Measurements from ENCODE around the gene OTOF. TPM values are rescaled to one million over a fixed set of nuclear protein-coding genes. Genes with fewer than 3 reads are reported as not detected.

The OTOF gene
- total and polyA plus RNA-seq, 2 of the 13 experiments (the other 11 are each of a cell fraction or from before 2014, with no cell fraction given) = 0.04 TPM; not detected in 1

DNA sequence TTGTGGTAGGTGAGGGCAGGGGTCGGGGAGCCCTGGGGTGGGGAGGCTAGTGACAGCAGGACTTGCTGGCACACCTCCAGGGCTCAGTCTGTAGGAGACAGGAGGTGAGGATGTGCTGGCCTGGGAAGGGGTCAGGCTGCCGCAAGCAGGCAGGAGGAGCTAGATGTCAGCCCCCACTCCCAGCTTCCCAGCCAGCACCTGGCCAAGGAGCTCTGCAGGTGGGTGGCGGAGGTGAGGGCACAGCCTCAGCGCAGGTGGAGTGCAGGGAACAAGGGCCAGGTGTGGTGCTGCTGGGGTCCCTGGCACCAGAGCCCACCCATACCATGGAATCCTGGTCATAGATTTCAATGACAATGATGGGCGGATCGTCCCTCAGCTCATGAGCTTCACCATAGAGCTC lies 2.9 kb downstream of the OTOF start:
- POLR2A ChIA-PET = no interaction called here
- H4K20me1 ChIP-seq (ENCODE audit: insufficient read depth, low read length) = no peaks in the 10 kb centered on the region
- intact Hi-C loops (cut with micrococcal nuclease; ENCODE audit: unreplicated experiment) = no loop called here
- no peak for TF ChIP-seq TAF15 (IDR thresholded peaks at IDR 0.05; ENCODE audit: low read depth, low read length, poor library complexity, severe bottlenecking)
- TF ChIP-seq IKZF4 (CRISPR knock-in tag; IDR thresholded peaks at IDR 0.05; ENCODE audit: borderline replicate concordance, low read depth, not compliant biosample characterization) = no peak
- TF ChIP-seq ZNF446 (CRISPR knock-in tag; IDR thresholded peaks at IDR 0.05) = no peak
- no peak for TF ChIP-seq RFX3 (CRISPR knock-in tag; IDR thresholded peaks at IDR 0.05)
- no peak for TF ChIP-seq TRIM24 (CRISPR knock-in tag; IDR thresholded peaks at IDR 0.05)
- WGBS (ENCODE audit: low lambda C conversion rate) = 46% methylated on average over 5 of the region's 6 CpGs
- H3K4me2 ChIP-seq (ENCODE audit: low read depth, low read length) = no peak overlapping the region
- H3K4me3 ChIP-seq (replicated peaks in 1 of 3; ENCODE audit: insufficient read depth in 1 of 3, low read depth in 2 of 3, low read length in 3 of 3) = no peak overlapping the region
- H3K4me1 ChIP-seq (ENCODE audit: insufficient read depth, low read length) = peaks cover 6% of the 10 kb centered on the region
- FAIRE-seq = no peak
- BruUV-seq (replicated peaks) = no TSS peak
- no peaks in the 10 kb centered on the region for H3K36me3 ChIP-seq (replicated peaks in 1 of 2; ENCODE audit: control insufficient read depth in 1 of 2, insufficient read depth in 2 of 2, low read length in 2 of 2)
- H2AFZ ChIP-seq (ENCODE audit: low read length) = no peak overlapping the region
- H3K9ac ChIP-seq (ENCODE audit: insufficient read depth, low read depth, low read length) = no peak overlapping the region
- no peaks in the 10 kb centered on the region for H3K9me3 ChIP-seq (ENCODE audit: low read length)
- in situ Hi-C loops (cut with HindIII; ENCODE audit: extremely low pct_ligation_motif_present, low pct_unique_long_range_greater_than_20kb) = no loop called here
- H3K27ac ChIP-seq (ENCODE audit: extremely low read length, insufficient read depth, low read length) = no peak overlapping the region
- peaks cover 0 to 5% of the 10 kb centered on the region in 2 experiments; a peak in 3 of 5 replicates for H3K27me3 ChIP-seq (ENCODE audit: control insufficient read depth in 1 of 2, insufficient read depth in 2 of 2, low read length in 2 of 2)
- ATAC-seq = no peak
- no peak for DNase-seq (ENCODE audit: low spot score)
- CTCF ChIA-PET (ENCODE audit: low intra/inter-chr PET ratio, low total read pairs) = no interaction called here
- no peaks in the 10 kb centered on the region for H3K79me2 ChIP-seq (ENCODE audit: insufficient read depth, low read length)

DNA sequence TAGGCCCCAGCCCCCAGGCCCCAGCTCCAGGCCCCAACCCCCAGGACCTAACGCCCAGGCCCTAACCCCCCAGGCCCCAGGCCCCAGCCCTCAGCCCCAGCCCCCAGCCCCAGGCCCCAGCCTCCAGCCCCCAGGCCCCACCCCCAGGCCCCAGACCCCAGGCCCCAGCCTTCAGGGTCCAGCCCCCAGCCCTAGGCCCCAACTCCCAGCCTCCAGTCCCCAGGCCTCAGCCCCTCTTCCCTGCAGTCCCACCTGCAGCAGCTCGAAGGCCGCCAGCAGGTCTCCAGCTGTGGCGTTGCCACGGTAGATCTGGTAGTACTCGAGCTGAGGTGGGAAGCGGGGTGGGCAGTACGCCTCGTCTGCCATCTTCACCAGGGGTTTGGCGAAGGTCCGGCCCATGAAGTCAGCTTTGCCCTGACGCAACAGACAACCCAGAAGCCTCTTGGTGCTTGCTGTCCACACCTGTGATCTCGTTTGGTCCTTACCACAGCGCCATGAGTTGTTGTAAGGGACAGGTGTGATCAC lies 3.6 kb downstream of the OTOF start:
- intact Hi-C loops (cut with micrococcal nuclease; ENCODE audit: unreplicated experiment) = no loop called here
- Histone ChIP-seq H3K36me3 (replicated peaks in 1 of 2; ENCODE audit: control insufficient read depth in 1 of 2, insufficient read depth in 2 of 2, low read length in 2 of 2) (no peaks in the 10 kb centered on the region), H3K4me1 (ENCODE audit: insufficient read depth, low read length) (no peaks in the 10 kb centered on the region), H3K9ac (ENCODE audit: insufficient read depth, low read depth, low read length) (no peak overlapping the region), H3K27me3 (ENCODE audit: control insufficient read depth in 1 of 2, insufficient read depth in 2 of 2, low read length in 2 of 2) (peaks cover 0 to 5% of the 10 kb centered on the region in 2 experiments; a peak in 3 of 5 replicates), H4K20me1 (ENCODE audit: insufficient read depth, low read length) (no peaks in the 10 kb centered on the region), H3K4me2 (ENCODE audit: low read depth, low read length) (no peak overlapping the region), H2AFZ (ENCODE audit: low read length) (no peak overlapping the region), H3K27ac (ENCODE audit: extremely low read length, insufficient read depth, low read length) (no peak overlapping the region), H3K79me2 (ENCODE audit: insufficient read depth, low read length) (no peaks in the 10 kb centered on the region), H3K9me3 (ENCODE audit: low read length) (peaks cover 2% of the 10 kb centered on the region), H3K4me3 (replicated peaks in 1 of 3; ENCODE audit: insufficient read depth in 1 of 3, low read depth in 2 of 3, low read length in 3 of 3) (no peak overlapping the region)
- DNase-seq (ENCODE audit: low spot score) (no peak), ATAC-seq (no peak), FAIRE-seq (no peak)
- WGBS (ENCODE audit: low lambda C conversion rate) = 54% methylated on average over 13 of the region's 14 CpGs
- CTCF ChIA-PET (ENCODE audit: low intra/inter-chr PET ratio, low total read pairs) = no interaction called here
- in situ Hi-C loops (cut with HindIII; ENCODE audit: extremely low pct_ligation_motif_present, low pct_unique_long_range_greater_than_20kb) = no loop called here
- no peak for TF ChIP-seq SMARCC2 (IDR thresholded peaks at IDR 0.05)
- no peak for TF ChIP-seq SMAD3 (CRISPR knock-in tag; IDR thresholded peaks at IDR 0.05)
- TF ChIP-seq POLR2AphosphoS5 (IDR thresholded peaks at IDR 0.05; ENCODE audit: low read depth, low read length) = no peak
- TF ChIP-seq E2F2 (CRISPR knock-in tag; IDR thresholded peaks at IDR 0.05; ENCODE audit: borderline replicate concordance) = no peak
- TF ChIP-seq SP2 (CRISPR knock-in tag; IDR thresholded peaks at IDR 0.05) = no peak
- TF ChIP-seq ZNF629 (CRISPR knock-in tag; conservative IDR thresholded peaks at IDR 0.05) = peak; percentile 62
- BruUV-seq (replicated peaks) = no TSS peak
- POLR2A ChIA-PET = no interaction called here

Data from HepG2 (cell line).